HEK293T (cell line): ENCODE results near the gene PAX7.

Experiments
- CTCF ChIA-PET: fragments of 350-600 bp; formaldehyde crosslinking; extraction: SDS; loops from one replicate; lab custom pipeline; 2021; ENCODE audit warnings: antibody characterized with exemption, inconsistent platforms; lab: Yijun Ruan, JAX
- POLR2A ChIA-PET: fragments of 350-600 bp; formaldehyde crosslinking; extraction: SDS; loops from one replicate; lab custom pipeline; 2020; ENCODE audit warnings: antibody characterized with exemption, inconsistent platforms; lab: Yijun Ruan, JAX
- DNase-seq: peaks from one replicate; pipeline ENCODE4 v3.0.0; 2012; ENCODE audit warnings: mixed read lengths; ENCODE audit errors: extremely low spot score
- ARNT ChIP-seq: fragments of 450-650 bp; IDR thresholded peaks from 2 replicates; pipeline ENCODE4 v1.6.1; 2017; ENCODE audit warnings: mild to moderate bottlenecking
- BHLHE40 ChIP-seq: fragments of 450-650 bp; IDR thresholded peaks from 2 replicates; pipeline ENCODE4 v1.6.1; 2016; ENCODE audit warnings: mild to moderate bottlenecking, moderate library complexity, borderline replicate concordance
- CTBP1 ChIP-seq: fragments of 450-650 bp; IDR thresholded peaks from 2 replicates; pipeline ENCODE4 v1.6.1; 2016; ENCODE audit warnings: borderline replicate concordance
- ELF4 ChIP-seq: fragments of 450-650 bp; IDR thresholded peaks from 2 replicates; pipeline ENCODE4 v1.6.1; 2017; ENCODE audit warnings: antibody characterized with exemption
- FOXA1 ChIP-seq: fragments of 450-650 bp; IDR thresholded peaks from 2 replicates; pipeline ENCODE4 v1.6.1; 2016; ENCODE audit warnings: mild to moderate bottlenecking
- FOXK2 ChIP-seq: fragments of 450-650 bp; IDR thresholded peaks from 2 replicates; pipeline ENCODE4 v1.6.1; 2016; ENCODE audit warnings: mild to moderate bottlenecking
- FOXM1 ChIP-seq: fragments of 450-650 bp; IDR thresholded peaks from 2 replicates; pipeline ENCODE4 v1.6.1; 2017; ENCODE audit warnings: mild to moderate bottlenecking, borderline replicate concordance
- HDGF ChIP-seq: fragments of 450-650 bp; IDR thresholded peaks from 2 replicates; pipeline ENCODE4 v1.6.1; 2017; ENCODE audit warnings: antibody characterized with exemption, borderline replicate concordance
- L3MBTL2 ChIP-seq: fragments of 450-650 bp; conservative IDR thresholded peaks from 2 replicates; pipeline ENCODE4 v1.6.1; 2016; ENCODE audit warnings: mild to moderate bottlenecking
- LEF1 ChIP-seq: fragments of 450-650 bp; IDR thresholded peaks from 2 replicates; pipeline ENCODE4 v1.6.1; 2017; ENCODE audit warnings: mild to moderate bottlenecking, borderline replicate concordance
- NFRKB ChIP-seq: fragments of 450-650 bp; IDR thresholded peaks from 2 replicates; pipeline ENCODE4 v1.6.1; 2016; ENCODE audit warnings: mild to moderate bottlenecking, moderate library complexity
- PKNOX1 ChIP-seq: fragments of 450-650 bp; IDR thresholded peaks from 2 replicates; pipeline ENCODE4 v1.6.1; 2016
- SP1 ChIP-seq: fragments of 450-650 bp; IDR thresholded peaks from 2 replicates; pipeline ENCODE4 v1.6.1; 2017
- SUZ12 ChIP-seq: fragments of 450-650 bp; IDR thresholded peaks from 2 replicates; pipeline ENCODE4 v1.6.1; 2016; ENCODE audit warnings: mild to moderate bottlenecking
- TARDBP ChIP-seq: fragments of 450-650 bp; IDR thresholded peaks from 2 replicates; pipeline ENCODE4 v1.6.1; 2016
- ZNF384 ChIP-seq: fragments of 450-650 bp; IDR thresholded peaks from 2 replicates; pipeline ENCODE4 v1.6.1; 2016

The PAX7 gene

GRCh38 chr1:18592368-18592767 is 38.3 kb upstream of the PAX7 start:
- POLR2A ChIA-PET, result no interaction called here
- TF ChIP-seq FOXA1 (no peak), FOXK2 (no peak), L3MBTL2 (no peak), SUZ12 (no peak), HDGF (no peak), BHLHE40 (no peak), NFRKB (no peak)
- no peak for DNase-seq
- CTCF ChIA-PET, result no interaction called here

- DNase-seq, result peak; percentile 67
- ChIA-PET POLR2A (no interaction called here), CTCF (interaction anchor here (0.6 to 1.8 kb wide), 24 partner anchors 8 to 278 kb away, joined by 3 to 18 read pairs (median 4); no protein-coding TSS in a partner anchor)
- no peak for TF ChIP-seq LEF1
- no peak for TF ChIP-seq NFRKB
- no peak for TF ChIP-seq FOXA1
- TF ChIP-seq TARDBP, result no peak
- no peak for TF ChIP-seq HDGF
- TF ChIP-seq L3MBTL2, result no peak
- no peak for TF ChIP-seq ARNT
- TF ChIP-seq PKNOX1, result no peak
- TF ChIP-seq ELF4, result no peak
- TF ChIP-seq ZNF384, result no peak
- TF ChIP-seq FOXK2, result no peak
- TF ChIP-seq SP1, result no peak
- TF ChIP-seq SUZ12, result no peak
- no peak; the same call in 1 of the 2 replicates for TF ChIP-seq FOXM1
- no peak for TF ChIP-seq BHLHE40
- no peak for TF ChIP-seq CTBP1
These were observed 33.2 kb upstream of the PAX7 start for GRCh38 chr1:18597160-18598042.

GRCh38 chr1:18599086-18599485 is 31.6 kb upstream of the PAX7 start:
- ChIA-PET CTCF (no interaction called here), POLR2A (no interaction called here)
- TF ChIP-seq HDGF, result no peak
- TF ChIP-seq BHLHE40, result no peak
- TF ChIP-seq SP1, result no peak
- no peak for TF ChIP-seq PKNOX1
- TF ChIP-seq NFRKB, result no peak
- TF ChIP-seq L3MBTL2, result no peak
- no peak for TF ChIP-seq ZNF384
- no peak for TF ChIP-seq ARNT
- TF ChIP-seq LEF1, result no peak
- TF ChIP-seq FOXA1, result no peak
- no peak for TF ChIP-seq SUZ12
- no peak for TF ChIP-seq CTBP1
- no peak for TF ChIP-seq FOXM1
- TF ChIP-seq ELF4, result no peak
- no peak for TF ChIP-seq FOXK2
- TF ChIP-seq TARDBP, result no peak
- DNase-seq, result no peak

GRCh38 chr1:18599704-18600103 is 30.9 kb upstream of the PAX7 start:
- CTCF ChIA-PET, result interaction anchor here (0.5 to 0.6 kb wide), 6 partner anchors 25 to 1656 kb away, joined by 3 read pairs; no protein-coding TSS in a partner anchor
- POLR2A ChIA-PET, result no interaction called here
- no peak for DNase-seq
- TF ChIP-seq BHLHE40, result no peak

- ChIA-PET CTCF (interaction anchor here (0.8 to 1.4 kb wide), 2 partner anchors 21 to 80 kb away, joined by 3 read pairs; no protein-coding TSS in a partner anchor), POLR2A (no interaction called here)
- TF ChIP-seq NFRKB, result peak; percentile 40; the same call in 1 of the 2 replicates
- no peak for TF ChIP-seq BHLHE40
- no peak for DNase-seq
These were observed 28.0 kb upstream of the PAX7 start for GRCh38 chr1:18602533-18603211.

GRCh38 chr1:18603212-18603852 is 27.3 kb upstream of the PAX7 start:
- TF ChIP-seq FOXA1 (no peak), CTBP1 (no peak), ZNF384 (no peak), TARDBP (no peak), L3MBTL2 (no peak), BHLHE40 (no peak), PKNOX1 (no peak), ELF4 (no peak), ARNT (no peak), FOXM1 (no peak), FOXK2 (no peak), NFRKB (no peak), SUZ12 (no peak), HDGF (no peak), SP1 (no peak), LEF1 (no peak)
- ChIA-PET CTCF (interaction anchor here (0.8 to 1.4 kb wide), 2 partner anchors 22 to 79 kb away, joined by 3 read pairs; no protein-coding TSS in a partner anchor), POLR2A (no interaction called here)
- no peak for DNase-seq
